Neural progenitor cell (in vitro differentiated cells): Measurements from ENCODE around the gene CROCC2. TPM values are rescaled to one million over a fixed set of nuclear protein-coding genes. Genes with fewer than 3 reads are reported as not detected.

Experiments
- DNase-seq: peaks from one replicate; pipeline ENCODE4 v3.0.0-alpha.2; 2016; ENCODE audit warnings: low spot score
- H2AFZ ChIP-seq: fragments of 200-600 bp; sonication (generic); replicated peaks from 2 replicates; pipeline ENCODE4 v1.6.1; 2016; ENCODE audit warnings: antibody characterized with exemption
- H3F3A ChIP-seq: fragments of 200-600 bp; sonication (generic); 2 replicates; pipeline ENCODE4 v1.6.1; 2016; ENCODE audit warnings: antibody characterized with exemption, low read depth
- H3K27ac ChIP-seq: fragments of 200-600 bp; sonication (generic); 2 replicates; pipeline ENCODE4 v1.5.1; 2016; ENCODE audit warnings: mild to moderate bottlenecking
- H3K27me3 ChIP-seq: fragments of 200-600 bp; sonication (generic); 2 replicates; pipeline ENCODE4 v1.6.1; 2016; ENCODE audit warnings: mild to moderate bottlenecking, moderate library complexity
- H3K36me3 ChIP-seq: fragments of 200-600 bp; sonication (generic); 2 replicates; pipeline ENCODE4 v1.5.1; 2016
- H3K4me1 ChIP-seq: fragments of 200-600 bp; sonication (generic); 2 replicates; pipeline ENCODE4 v1.6.1; 2016; ENCODE audit warnings: mixed run types
- H3K4me2 ChIP-seq: fragments of 200-600 bp; sonication (generic); 2 replicates; pipeline ENCODE4 v1.6.1; 2016
- H3K4me3 ChIP-seq: fragments of 200-600 bp; sonication (generic); 2 replicates; pipeline ENCODE4 v1.5.1; 2016
- H3K79me2 ChIP-seq: fragments of 200-600 bp; sonication (generic); 2 replicates; pipeline ENCODE4 v1.6.1; 2016; ENCODE audit warnings: low read depth
- H3K9ac ChIP-seq: fragments of 200-600 bp; sonication (generic); 2 replicates; pipeline ENCODE4 v1.6.1; 2016
- H3K9me3 ChIP-seq: fragments of 200-600 bp; sonication (generic); 2 replicates; pipeline ENCODE4 v1.5.1; 2016; ENCODE audit warnings: low read depth
- H4K20me1 ChIP-seq: fragments of 200-600 bp; sonication (generic); 2 replicates; pipeline ENCODE4 v1.6.1; 2016; ENCODE audit warnings: low read depth
- H3K27ac Mint-ChIP-seq: 3 replicates; pipeline ENCODE4 v1.8.0; 2021; ENCODE audit warnings: mixed read lengths
- H3K27me3 Mint-ChIP-seq: 2 replicates; pipeline ENCODE4 v1.8.0; 2022; ENCODE audit warnings: low read depth, mild to moderate bottlenecking, inconsistent platforms, moderate library complexity, mixed read lengths; ENCODE audit not compliant: insufficient read depth
- H3K36me3 Mint-ChIP-seq: 3 replicates; pipeline ENCODE4 v1.8.0; 2021; ENCODE audit warnings: mixed read lengths
- H3K4me1 Mint-ChIP-seq: 3 replicates; pipeline ENCODE4 v1.8.0; 2021; ENCODE audit warnings: mixed read lengths
- H3K4me3 Mint-ChIP-seq: 3 replicates; pipeline ENCODE4 v1.8.0; 2021; ENCODE audit warnings: mild to moderate bottlenecking, moderate library complexity, mixed read lengths
- H3K9me3 Mint-ChIP-seq: 3 replicates; pipeline ENCODE4 v1.8.0; 2020; ENCODE audit warnings: mixed read lengths
- CTCF ChIP-seq: fragments of 200-600 bp; sonication (generic); IDR thresholded peaks from 2 replicates; pipeline ENCODE4 v1.5.1; 2017; ENCODE audit warnings: antibody characterized with exemption, mild to moderate bottlenecking
- EZH2 ChIP-seq: fragments of 200-600 bp; sonication (generic); IDR thresholded peaks from 2 replicates; pipeline ENCODE4 v1.6.1; 2017; ENCODE audit warnings: antibody characterized with exemption, mild to moderate bottlenecking, moderate library complexity
- EZH2phosphoT487 ChIP-seq: fragments of 200-600 bp; sonication (generic); IDR thresholded peaks from 2 replicates; pipeline ENCODE4 v1.6.1; 2017; ENCODE audit warnings: antibody characterized with exemption
- total RNA-seq: library from RNA; depleted of rRNA; stranded (reverse); fragments of >200 nt; gene quantifications from 2 replicates; pipeline ENCODE4 v1.2.3, GENCODE V29; 2015; ENCODE audit warnings: low replicate concordance

Gene CROCC2
- total RNA-seq, 1 donor from 2014 or later: not detected

- no peak for DNase-seq
- no peak overlapping the region for H3K27ac ChIP-seq
- H3K4me3 ChIP-seq: no peak overlapping the region
- H3K79me2 ChIP-seq: no peaks in the 10 kb centered on the region
- peaks cover 5% of the 10 kb centered on the region for H3F3A ChIP-seq
- no peak overlapping the region for H3K4me2 ChIP-seq
- Mint-ChIP-seq H3K36me3 (no peaks in the 10 kb centered on the region), H3K27ac (no peak overlapping the region), H3K9me3 (no peaks in the 10 kb centered on the region), H3K4me3 (no peak overlapping the region), H3K4me1 (peaks cover 8% of the 10 kb centered on the region), H3K27me3 (peaks cover 2% of the 10 kb centered on the region)
- H3K4me1 ChIP-seq: peaks cover 5% of the 10 kb centered on the region
- no peak overlapping the region for H2AFZ ChIP-seq
- no peaks in the 10 kb centered on the region for H4K20me1 ChIP-seq
- H3K36me3 ChIP-seq: no peaks in the 10 kb centered on the region
- no peaks in the 10 kb centered on the region for H3K27me3 ChIP-seq
- no peak overlapping the region for H3K9ac ChIP-seq
- no peaks in the 10 kb centered on the region for H3K9me3 ChIP-seq
- no peak for TF ChIP-seq CTCF
- no peak for TF ChIP-seq EZH2phosphoT487
- no peak for TF ChIP-seq EZH2
Measured at GRCh38 chr2:240965905-240966456, 59.8 kb downstream of the CROCC2 start.

- no peak overlapping the region for H2AFZ ChIP-seq
- H3K9ac ChIP-seq: no peak overlapping the region
- DNase-seq: no peak
- TF ChIP-seq EZH2phosphoT487 (no peak), EZH2 (no peak), CTCF (no peak)
- H3K79me2 ChIP-seq: no peaks in the 10 kb centered on the region
- H3K27me3 ChIP-seq: no peaks in the 10 kb centered on the region
- no peak overlapping the region for H3K27ac ChIP-seq
- Mint-ChIP-seq H3K9me3 (no peaks in the 10 kb centered on the region), H3K36me3 (no peaks in the 10 kb centered on the region), H3K27ac (no peak overlapping the region), H3K4me1 (peaks cover 8% of the 10 kb centered on the region), H3K27me3 (peaks cover 2% of the 10 kb centered on the region), H3K4me3 (no peak overlapping the region)
- peaks cover 3% of the 10 kb centered on the region for H3K4me1 ChIP-seq
- H3K4me3 ChIP-seq: no peak overlapping the region
- no peaks in the 10 kb centered on the region for H4K20me1 ChIP-seq
- peaks cover 5% of the 10 kb centered on the region for H3F3A ChIP-seq
- H3K36me3 ChIP-seq: no peaks in the 10 kb centered on the region
- no peak overlapping the region for H3K4me2 ChIP-seq
- no peaks in the 10 kb centered on the region for H3K9me3 ChIP-seq
Measured at GRCh38 chr2:240966457-240966905, 60.3 kb downstream of the CROCC2 start.

DNA sequence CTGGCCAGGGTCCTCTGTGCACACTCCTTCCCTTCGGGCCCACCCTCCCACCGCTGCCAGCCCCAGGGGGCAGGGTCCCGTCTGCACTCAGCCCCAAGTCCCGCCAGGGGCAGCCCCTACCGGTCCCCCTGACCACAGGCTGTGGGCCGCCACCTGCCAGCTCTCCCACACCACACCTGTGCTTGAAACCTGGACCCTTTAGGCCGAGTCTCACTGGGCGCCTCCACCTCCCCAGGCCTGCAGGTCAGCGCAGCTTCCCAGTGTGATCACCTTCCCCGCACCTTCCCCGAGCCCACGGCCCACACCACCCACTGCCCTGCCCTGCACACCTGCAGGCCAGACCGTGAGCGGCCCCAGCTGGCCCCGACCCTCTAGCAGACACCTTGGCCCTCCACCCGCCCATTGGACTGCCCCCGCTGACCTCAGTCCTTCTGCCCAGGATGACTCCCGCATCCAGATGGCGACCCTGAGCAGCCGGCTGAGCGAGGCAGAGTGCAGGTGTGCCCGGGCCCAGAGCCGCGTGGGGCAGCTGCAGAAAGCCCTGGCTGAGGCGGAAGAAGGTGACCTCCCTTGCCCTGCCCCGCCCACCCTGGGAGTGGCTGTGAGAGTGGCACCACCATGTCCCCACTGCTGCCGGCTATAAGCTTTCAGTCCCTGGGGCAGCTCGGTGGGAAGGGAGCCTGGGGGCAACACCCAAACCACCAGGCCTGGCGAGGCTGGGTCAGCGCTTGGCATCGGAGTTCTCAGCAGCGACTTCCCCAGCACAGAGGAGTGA is 61.0 kb downstream of the CROCC2 start:
- no peak overlapping the region for H3K4me3 Mint-ChIP-seq
- H3K36me3 Mint-ChIP-seq: no peaks in the 10 kb centered on the region
- H3K27me3 Mint-ChIP-seq: peaks cover 2% of the 10 kb centered on the region
- Histone ChIP-seq H3K4me2 (no peak overlapping the region), H2AFZ (no peak overlapping the region), H3F3A (peaks cover 5% of the 10 kb centered on the region), H3K4me1 (peaks cover 2% of the 10 kb centered on the region), H3K36me3 (no peaks in the 10 kb centered on the region), H3K79me2 (no peaks in the 10 kb centered on the region), H4K20me1 (no peaks in the 10 kb centered on the region), H3K27me3 (no peaks in the 10 kb centered on the region), H3K9me3 (no peaks in the 10 kb centered on the region), H3K27ac (no peak overlapping the region), H3K9ac (no peak overlapping the region), H3K4me3 (no peak overlapping the region)
- no peak for TF ChIP-seq EZH2phosphoT487
- no peak for TF ChIP-seq EZH2
- TF ChIP-seq CTCF: no peak
- no peak overlapping the region for H3K27ac Mint-ChIP-seq
- H3K9me3 Mint-ChIP-seq: no peaks in the 10 kb centered on the region
- no peak for DNase-seq
- peaks cover 8% of the 10 kb centered on the region for H3K4me1 Mint-ChIP-seq
